Fibroblast of lung (primary cell): ENCODE data around the gene BANF2.

Source experiments
- CTCF ChIP-seq, 2 donors: IDR thresholded peaks in 1 of 2; conservative IDR thresholded peaks in 1 of 2; 1 replicate in 1 of 2; 2 replicates in 1 of 2; pipeline ENCODE4 v1.5.1; 2011 to 2012; ENCODE audit warnings: low read length in 2 of 2, control low read depth in 1 of 2, inconsistent platforms in 1 of 2, low read depth in 1 of 2, mild to moderate bottlenecking in 1 of 2
- EZH2 ChIP-seq: IDR thresholded peaks from 2 replicates; pipeline ENCODE4 v1.5.1; 2012; ENCODE audit warnings: low read length, control low read depth, mild to moderate bottlenecking; ENCODE audit errors: missing control alignments

GRCh38 chr20:17753516-17753915 is 53.8 kb downstream of the BANF2 start:
- TF ChIP-seq CTCF (conservative IDR thresholded peaks at IDR 0.05 in 1 of 2, IDR thresholded peaks at IDR 0.05 in 1 of 2; ENCODE audit: low read depth in 1 of 2, low read length in 2 of 2) (no peak), EZH2 (no peak)
